Measurements from ENCODE around the gene TMEM35B. TPM values are rescaled to one million over a fixed set of nuclear protein-coding genes. Genes with fewer than 3 reads are reported as not detected.
"Not testable (repeated sequence)": the region's sequence is repeated elsewhere in the genome, so short reads cannot be mapped to it uniquely, and the experiment has no call there.

TMEM35B gene
- total RNA-seq, 1 donor: 22.1 TPM

- Histone ChIP-seq H3K27me3 (ENCODE audit: insufficient read depth, low read length) (no peaks in the 10 kb centered on the region), H3K27ac (ENCODE audit: low read depth, low read length) (no peak overlapping the region), H3K4me3 (ENCODE audit: insufficient read depth, low read length) (no peak overlapping the region), H3K4me1 (ENCODE audit: insufficient read depth, low read length) (no peaks in the 10 kb centered on the region), H4K20me1 (ENCODE audit: insufficient read depth, low read length) (no peaks in the 10 kb centered on the region), H3K79me2 (ENCODE audit: insufficient read depth, low read length) (no peaks in the 10 kb centered on the region), H2AFZ (ENCODE audit: low read length) (no peak overlapping the region), H3K36me3 (ENCODE audit: insufficient read depth, low read length) (no peaks in the 10 kb centered on the region), H3K9me3 (ENCODE audit: low read depth, low read length) (no peaks in the 10 kb centered on the region), H3K4me2 (ENCODE audit: insufficient read depth, low read length) (no peak overlapping the region)
- DNase-seq (ENCODE audit: insufficient read length, low spot score, missing footprints): no peak
- no peak for TF ChIP-seq CTCF (IDR thresholded peaks at IDR 0.05; ENCODE audit: extremely low read depth, low read depth, low read length)
These were observed 34.7 kb downstream of the TMEM35B start for GRCh38 chr1:34950428-34950827.

DNA sequence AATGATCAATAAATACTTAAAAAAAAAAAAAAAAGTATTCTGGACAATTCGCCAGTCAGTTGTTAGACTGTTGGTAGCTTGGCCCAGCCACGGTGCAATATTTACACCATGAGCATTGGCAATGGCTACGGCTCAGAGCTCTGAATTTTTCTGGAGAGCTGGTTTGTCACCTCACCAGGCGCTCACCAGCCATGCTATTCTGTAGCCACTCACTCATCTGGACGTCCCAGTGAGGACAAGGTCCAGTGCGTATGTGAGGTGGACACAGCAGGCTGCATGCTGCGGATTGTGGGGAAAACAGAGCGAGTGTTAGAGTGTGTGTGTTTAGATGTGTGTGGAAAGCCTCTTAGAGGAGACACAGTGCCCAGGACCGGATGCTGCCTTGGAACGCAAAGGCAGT, 36.4 kb downstream of the TMEM35B start:
- H3K4me1 ChIP-seq (ENCODE audit: insufficient read depth, low read length); H3K4me2 ChIP-seq (ENCODE audit: insufficient read depth, low read length); H4K20me1 ChIP-seq (ENCODE audit: insufficient read depth, low read length); H3K27me3 ChIP-seq (ENCODE audit: insufficient read depth, low read length); H3K9me3 ChIP-seq (ENCODE audit: low read depth, low read length); H3K4me3 ChIP-seq (ENCODE audit: insufficient read depth, low read length); H3K79me2 ChIP-seq (ENCODE audit: insufficient read depth, low read length); H3K27ac ChIP-seq (ENCODE audit: low read depth, low read length); H3K36me3 ChIP-seq (ENCODE audit: insufficient read depth, low read length); DNase-seq (ENCODE audit: insufficient read length, low spot score, missing footprints); H2AFZ ChIP-seq (ENCODE audit: low read length): not testable (repeated sequence)

GRCh38 chr1:34947641-34948314, 37.4 kb downstream of the TMEM35B start:
- H3K4me2 ChIP-seq (ENCODE audit: insufficient read depth, low read length); H3K36me3 ChIP-seq (ENCODE audit: insufficient read depth, low read length); H3K27me3 ChIP-seq (ENCODE audit: insufficient read depth, low read length); H3K27ac ChIP-seq (ENCODE audit: low read depth, low read length); H4K20me1 ChIP-seq (ENCODE audit: insufficient read depth, low read length); DNase-seq (ENCODE audit: insufficient read length, low spot score, missing footprints); H3K79me2 ChIP-seq (ENCODE audit: insufficient read depth, low read length); H3K9me3 ChIP-seq (ENCODE audit: low read depth, low read length); H3K4me3 ChIP-seq (ENCODE audit: insufficient read depth, low read length); H3K4me1 ChIP-seq (ENCODE audit: insufficient read depth, low read length); H2AFZ ChIP-seq (ENCODE audit: low read length): not testable (repeated sequence)

- Histone ChIP-seq H3K4me1 (ENCODE audit: insufficient read depth, low read length) (no peaks in the 10 kb centered on the region), H3K36me3 (ENCODE audit: insufficient read depth, low read length) (no peaks in the 10 kb centered on the region), H4K20me1 (ENCODE audit: insufficient read depth, low read length) (no peaks in the 10 kb centered on the region), H3K27ac (ENCODE audit: low read depth, low read length) (no peak overlapping the region), H3K4me3 (ENCODE audit: insufficient read depth, low read length) (no peak overlapping the region), H3K9me3 (ENCODE audit: low read depth, low read length) (no peaks in the 10 kb centered on the region), H3K79me2 (ENCODE audit: insufficient read depth, low read length) (no peaks in the 10 kb centered on the region), H3K27me3 (ENCODE audit: insufficient read depth, low read length) (no peaks in the 10 kb centered on the region), H3K4me2 (ENCODE audit: insufficient read depth, low read length) (no peak overlapping the region), H2AFZ (ENCODE audit: low read length) (no peak overlapping the region)
- TF ChIP-seq CTCF (IDR thresholded peaks at IDR 0.05; ENCODE audit: extremely low read depth, low read depth, low read length): no peak
- no peak for DNase-seq (ENCODE audit: insufficient read length, low spot score, missing footprints)
These were observed 38.9 kb downstream of the TMEM35B start for GRCh38 chr1:34946211-34946610.

- not testable (repeated sequence) for H3K36me3 ChIP-seq (ENCODE audit: insufficient read depth, low read length); H3K4me1 ChIP-seq (ENCODE audit: insufficient read depth, low read length); H3K79me2 ChIP-seq (ENCODE audit: insufficient read depth, low read length); DNase-seq (ENCODE audit: insufficient read length, low spot score, missing footprints); H3K27ac ChIP-seq (ENCODE audit: low read depth, low read length); H2AFZ ChIP-seq (ENCODE audit: low read length); H3K4me3 ChIP-seq (ENCODE audit: insufficient read depth, low read length); H3K27me3 ChIP-seq (ENCODE audit: insufficient read depth, low read length); H3K9me3 ChIP-seq (ENCODE audit: low read depth, low read length); H3K4me2 ChIP-seq (ENCODE audit: insufficient read depth, low read length); H4K20me1 ChIP-seq (ENCODE audit: insufficient read depth, low read length)
These were observed 43.3 kb downstream of the TMEM35B start for GRCh38 chr1:34941798-34942197.

Small RNA genes lying within 50 kb of the gene (small RNA-seq; reads per million reads assigned to genes)
- not detected for gene TMEM35B

Other genes starting within 250 kb of the TMEM35B start
- not detected in 2 replicates for gene GJB5, start 230.3 kb downstream of the TMEM35B start, total RNA-seq
- gene GJB4, start 225.6 kb downstream of the TMEM35B start, total RNA-seq: not detected in 2 replicates
- not detected in 2 replicates for gene GJB3, start 204.1 kb downstream of the TMEM35B start, total RNA-seq
- gene GJA4, start 192.3 kb downstream of the TMEM35B start, total RNA-seq: not detected in 2 replicates
- 24.2 and 25.3 TPM in 2 replicates for gene SMIM12, start 125.6 kb downstream of the TMEM35B start, total RNA-seq
- gene DLGAP3, start 55.7 kb downstream of the TMEM35B start, total RNA-seq: under 0.01 TPM in 1 of 2 replicates, not detected in the other
- gene ZMYM6, start 46.6 kb upstream of the TMEM35B start, total RNA-seq: 27.9 and 29.8 TPM in 2 replicates
- gene ZMYM1, start 94.0 kb upstream of the TMEM35B start, total RNA-seq: 13.4 and 17.7 TPM in 2 replicates
- 163 and 187 TPM in 2 replicates for gene SFPQ, start 207.8 kb upstream of the TMEM35B start, total RNA-seq